GM12801 (cell line): ENCODE results near the gene NACAD.

Source experiments
- CTCF ChIP-seq: IDR thresholded peaks from one replicate; pipeline ENCODE4 v1.5.1; 2011; ENCODE audit warnings: control low read depth; ENCODE audit not compliant: insufficient read length; ENCODE audit errors: extremely low read depth

The NACAD gene

GRCh38 chr7:45035371-45035770 is 53.4 kb downstream of the NACAD start:
- no peak for TF ChIP-seq CTCF

GRCh38 chr7:45033931-45034290 is 54.9 kb downstream of the NACAD start:
- TF ChIP-seq CTCF = no peak

GRCh38 chr7:45033261-45033930 is 55.4 kb downstream of the NACAD start:
- TF ChIP-seq CTCF = no peak

GRCh38 chr7:45032421-45032820 is 56.3 kb downstream of the NACAD start:
- no peak for TF ChIP-seq CTCF

- TF ChIP-seq CTCF = no peak
Observed at GRCh38 chr7:45031829-45032228, 56.9 kb downstream of the NACAD start.
